ENCODE measurements around the gene AQP12A.

AQP12A gene

GRCh38 chr2:240734756-240735155 is 43.1 kb downstream of the AQP12A start:
- no peak for DNase-seq (ENCODE audit: extremely low read depth in 1 of 2, low read depth in 1 of 2)

GRCh38 chr2:240735476-240735875 is 43.8 kb downstream of the AQP12A start:
- no peak for DNase-seq (ENCODE audit: extremely low read depth in 1 of 2, low read depth in 1 of 2)

GRCh38 chr2:240736281-240737250 is 44.9 kb downstream of the AQP12A start:
- no peak for DNase-seq (ENCODE audit: extremely low read depth in 1 of 2, low read depth in 1 of 2)

GRCh38 chr2:240737512-240737911 is 45.8 kb downstream of the AQP12A start:
- no peak for DNase-seq (ENCODE audit: extremely low read depth in 1 of 2, low read depth in 1 of 2)

GRCh38 chr2:240737958-240738357 is 46.3 kb downstream of the AQP12A start:
- DNase-seq (ENCODE audit: extremely low read depth in 1 of 2, low read depth in 1 of 2) = no peak

- DNase-seq (ENCODE audit: extremely low read depth in 1 of 2, low read depth in 1 of 2) = peak in 1 of 2 donors; percentile 23
Observed at GRCh38 chr2:240739797-240740196, 48.1 kb downstream of the AQP12A start.

GRCh38 chr2:240741091-240741490 is 49.4 kb downstream of the AQP12A start:
- DNase-seq (ENCODE audit: extremely low read depth in 1 of 2, low read depth in 1 of 2) = no peak

- no peak for DNase-seq (ENCODE audit: extremely low read depth in 1 of 2, low read depth in 1 of 2)
Observed at GRCh38 chr2:240742602-240743095, 51.0 kb downstream of the AQP12A start.

GRCh38 chr2:240745456-240745855 is 53.8 kb downstream of the AQP12A start:
- no peak for DNase-seq (ENCODE audit: extremely low read depth in 1 of 2, low read depth in 1 of 2)

- no peak for DNase-seq (ENCODE audit: extremely low read depth in 1 of 2, low read depth in 1 of 2)
Observed at GRCh38 chr2:240745962-240746361, 54.3 kb downstream of the AQP12A start.

GRCh38 chr2:240746671-240747070 is 55.0 kb downstream of the AQP12A start:
- no peak for DNase-seq (ENCODE audit: extremely low read depth in 1 of 2, low read depth in 1 of 2)

GRCh38 chr2:240747256-240747655 is 55.6 kb downstream of the AQP12A start:
- DNase-seq (ENCODE audit: extremely low read depth in 1 of 2, low read depth in 1 of 2) = no peak
